ENCODE results near the gene HHATL.

The HHATL gene

GRCh38 chr3:42745776-42746454 lies 43.3 kb upstream of the HHATL start:
- Histone ChIP-seq H3K36me3 (ENCODE audit: insufficient read depth, low read length) (no peaks in the 10 kb centered on the region), H3K4me3 (no peak overlapping the region), H3K27ac (peak overlapping the region; percentile 60; the same call in 1 of the 2 replicates), H3K9ac (ENCODE audit: insufficient read length) (no peak overlapping the region), H3K9me3 (ENCODE audit: low read depth, low read length) (no peaks in the 10 kb centered on the region)
- TF ChIP-seq POLR2AphosphoS5 (IDR thresholded peaks at IDR 0.05; ENCODE audit: borderline replicate concordance, low read depth, low read length) (no peak), FOXP2 (optimal IDR thresholded peaks at IDR 0.05; ENCODE audit: control extremely low read depth, extremely low read length, insufficient read depth) (no peak), EZH2 (IDR thresholded peaks at IDR 0.05) (no peak)
- no peak for DNase-seq (ENCODE audit: low read depth, low spot score)

DNA sequence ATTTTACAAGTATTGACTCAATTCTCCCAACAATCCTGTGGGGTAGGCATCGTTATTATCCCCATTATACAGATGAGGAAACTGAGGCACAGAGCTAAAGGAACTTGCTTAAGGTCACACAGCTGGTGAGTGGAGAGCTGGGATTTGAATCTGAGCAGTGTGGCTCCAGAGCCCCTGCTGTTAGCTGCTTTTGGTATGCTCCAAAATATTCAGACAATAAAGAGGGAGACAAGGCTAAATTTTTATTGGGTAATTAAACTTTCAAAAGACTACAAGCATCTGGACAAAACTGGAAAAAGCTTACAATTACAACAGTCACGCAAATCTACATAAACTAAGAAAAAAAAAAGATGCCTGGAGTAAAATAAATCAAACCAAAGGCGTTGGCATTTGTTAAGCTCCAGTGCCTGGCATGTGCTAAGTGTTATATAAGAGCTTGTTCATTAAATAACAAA lies 42.7 kb upstream of the HHATL start:
- no peaks in the 10 kb centered on the region for H3K9me3 ChIP-seq (ENCODE audit: low read depth, low read length)
- H3K4me3 ChIP-seq: no peak overlapping the region
- no peak overlapping the region for H3K9ac ChIP-seq (ENCODE audit: insufficient read length)
- TF ChIP-seq POLR2AphosphoS5 (IDR thresholded peaks at IDR 0.05; ENCODE audit: borderline replicate concordance, low read depth, low read length) (no peak), EZH2 (IDR thresholded peaks at IDR 0.05) (no peak), FOXP2 (optimal IDR thresholded peaks at IDR 0.05; ENCODE audit: control extremely low read depth, extremely low read length, insufficient read depth) (no peak)
- H3K27ac ChIP-seq: peak overlapping the region; percentile 60; the same call in 1 of the 2 replicates
- H3K36me3 ChIP-seq (ENCODE audit: insufficient read depth, low read length): no peaks in the 10 kb centered on the region
- no peak for DNase-seq (ENCODE audit: low read depth, low spot score)

- no peaks in the 10 kb centered on the region for H3K9me3 ChIP-seq (ENCODE audit: low read depth, low read length)
- H3K27ac ChIP-seq: no peak overlapping the region
- DNase-seq (ENCODE audit: low read depth, low spot score): no peak
- H3K36me3 ChIP-seq (ENCODE audit: insufficient read depth, low read length): no peaks in the 10 kb centered on the region
- no peak overlapping the region for H3K4me3 ChIP-seq
- TF ChIP-seq EZH2 (IDR thresholded peaks at IDR 0.05) (no peak), FOXP2 (optimal IDR thresholded peaks at IDR 0.05; ENCODE audit: control extremely low read depth, extremely low read length, insufficient read depth) (no peak), POLR2AphosphoS5 (IDR thresholded peaks at IDR 0.05; ENCODE audit: borderline replicate concordance, low read depth, low read length) (no peak)
- no peak overlapping the region for H3K9ac ChIP-seq (ENCODE audit: insufficient read length)
These were observed 40.8 kb upstream of the HHATL start for GRCh38 chr3:42743204-42743995.

GRCh38 chr3:42742688-42743087 lies 40.1 kb upstream of the HHATL start:
- no peak overlapping the region for H3K27ac ChIP-seq
- no peaks in the 10 kb centered on the region for H3K9me3 ChIP-seq (ENCODE audit: low read depth, low read length)
- H3K4me3 ChIP-seq: no peak overlapping the region
- no peaks in the 10 kb centered on the region for H3K36me3 ChIP-seq (ENCODE audit: insufficient read depth, low read length)
- DNase-seq (ENCODE audit: low read depth, low spot score): no peak
- no peak for TF ChIP-seq EZH2 (IDR thresholded peaks at IDR 0.05)
- no peak for TF ChIP-seq POLR2AphosphoS5 (IDR thresholded peaks at IDR 0.05; ENCODE audit: borderline replicate concordance, low read depth, low read length)
- no peak overlapping the region for H3K9ac ChIP-seq (ENCODE audit: insufficient read length)

DNA sequence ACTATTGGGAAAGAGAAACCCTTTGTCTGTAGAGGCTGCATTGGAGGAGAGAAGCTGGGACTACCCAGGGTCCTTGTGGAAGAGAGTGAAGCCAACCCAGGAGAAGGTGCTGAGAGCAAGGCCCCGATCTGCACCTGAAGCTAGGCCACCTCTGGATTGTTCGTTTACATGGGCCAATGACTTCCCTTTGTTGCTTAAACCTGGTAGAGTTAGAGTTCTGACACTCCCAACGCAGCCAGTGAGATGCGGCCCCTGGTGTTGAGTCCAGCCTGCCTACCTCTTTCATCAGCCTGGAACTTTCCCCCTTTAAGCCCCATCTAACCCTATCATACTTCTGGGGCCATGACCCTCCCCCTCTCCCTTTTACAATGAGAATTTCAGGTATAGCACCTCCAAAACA lies 39.7 kb upstream of the HHATL start:
- no peak for DNase-seq (ENCODE audit: low read depth, low spot score)
- Histone ChIP-seq H3K27ac (no peak overlapping the region), H3K36me3 (ENCODE audit: insufficient read depth, low read length) (no peaks in the 10 kb centered on the region), H3K9me3 (ENCODE audit: low read depth, low read length) (no peaks in the 10 kb centered on the region), H3K4me3 (no peak overlapping the region), H3K9ac (ENCODE audit: insufficient read length) (no peak overlapping the region)
- TF ChIP-seq POLR2AphosphoS5 (IDR thresholded peaks at IDR 0.05; ENCODE audit: borderline replicate concordance, low read depth, low read length) (no peak), EZH2 (IDR thresholded peaks at IDR 0.05) (no peak), FOXP2 (optimal IDR thresholded peaks at IDR 0.05; ENCODE audit: control extremely low read depth, extremely low read length, insufficient read depth) (no peak)

DNA sequence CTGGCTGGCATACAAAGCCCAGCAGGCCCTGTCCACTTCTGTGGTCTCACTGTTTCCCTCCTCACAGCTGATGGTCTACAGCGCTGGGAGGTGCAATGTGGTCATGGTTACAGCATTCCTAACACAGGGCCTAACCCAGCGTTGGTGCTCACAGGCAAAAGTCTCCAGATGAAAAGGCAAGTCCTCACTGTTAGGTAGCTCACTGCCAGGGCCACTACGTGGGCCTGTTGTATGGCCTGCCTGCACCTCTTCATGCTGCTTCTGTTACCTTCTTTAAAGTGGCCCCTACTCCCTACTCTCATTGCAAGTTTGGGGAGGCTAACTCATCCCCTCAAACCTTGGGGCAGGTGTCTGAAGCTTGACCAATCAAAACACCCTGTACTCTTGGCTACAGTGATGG lies 39.2 kb upstream of the HHATL start:
- no peak for DNase-seq (ENCODE audit: low read depth, low spot score)
- TF ChIP-seq EZH2 (IDR thresholded peaks at IDR 0.05) (no peak), POLR2AphosphoS5 (IDR thresholded peaks at IDR 0.05; ENCODE audit: borderline replicate concordance, low read depth, low read length) (no peak), FOXP2 (optimal IDR thresholded peaks at IDR 0.05; ENCODE audit: control extremely low read depth, extremely low read length, insufficient read depth) (no peak)
- H3K9ac ChIP-seq (ENCODE audit: insufficient read length): no peak overlapping the region
- H3K4me3 ChIP-seq: no peak overlapping the region
- no peaks in the 10 kb centered on the region for H3K9me3 ChIP-seq (ENCODE audit: low read depth, low read length)
- no peak overlapping the region for H3K27ac ChIP-seq
- no peaks in the 10 kb centered on the region for H3K36me3 ChIP-seq (ENCODE audit: insufficient read depth, low read length)

- TF ChIP-seq EZH2 (IDR thresholded peaks at IDR 0.05) (no peak), FOXP2 (optimal IDR thresholded peaks at IDR 0.05; ENCODE audit: control extremely low read depth, extremely low read length, insufficient read depth) (no peak), POLR2AphosphoS5 (IDR thresholded peaks at IDR 0.05; ENCODE audit: borderline replicate concordance, low read depth, low read length) (no peak)
- Histone ChIP-seq H3K36me3 (ENCODE audit: insufficient read depth, low read length) (no peaks in the 10 kb centered on the region), H3K9me3 (ENCODE audit: low read depth, low read length) (no peaks in the 10 kb centered on the region), H3K9ac (ENCODE audit: insufficient read length) (no peak overlapping the region), H3K27ac (no peak overlapping the region), H3K4me3 (no peak overlapping the region)
- DNase-seq (ENCODE audit: low read depth, low spot score): no peak
These were observed 37.0 kb upstream of the HHATL start for GRCh38 chr3:42739401-42740158.

DNA sequence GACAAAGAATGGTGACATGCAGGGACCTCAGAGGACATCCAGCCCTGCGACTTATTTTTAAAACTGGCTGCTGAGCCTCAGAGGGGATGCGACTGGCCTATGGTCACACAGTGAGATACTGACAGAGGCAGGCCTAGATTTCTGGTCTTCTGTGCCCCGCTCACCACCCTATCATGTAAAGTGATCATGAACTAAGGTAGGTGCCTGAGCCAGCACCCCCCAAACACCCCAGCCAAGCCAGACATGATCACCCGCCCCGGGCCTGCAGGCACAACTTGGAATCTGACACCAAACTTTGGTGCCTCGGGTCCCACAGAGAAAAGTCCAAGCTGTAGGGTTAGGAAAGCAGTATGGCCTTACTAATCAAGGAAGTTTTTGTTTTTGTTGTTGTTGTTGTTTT lies 33.9 kb upstream of the HHATL start:
- no peaks in the 10 kb centered on the region for H3K9me3 ChIP-seq (ENCODE audit: low read depth, low read length)
- H3K36me3 ChIP-seq (ENCODE audit: insufficient read depth, low read length): no peaks in the 10 kb centered on the region
- H3K27ac ChIP-seq: no peak overlapping the region
- DNase-seq (ENCODE audit: low read depth, low spot score): no peak
- no peak overlapping the region for H3K9ac ChIP-seq (ENCODE audit: insufficient read length)
- no peak overlapping the region for H3K4me3 ChIP-seq
- TF ChIP-seq POLR2AphosphoS5 (IDR thresholded peaks at IDR 0.05; ENCODE audit: borderline replicate concordance, low read depth, low read length): no peak
- TF ChIP-seq FOXP2 (optimal IDR thresholded peaks at IDR 0.05; ENCODE audit: control extremely low read depth, extremely low read length, insufficient read depth): no peak
- no peak for TF ChIP-seq EZH2 (IDR thresholded peaks at IDR 0.05)
